ENCODE data around the gene DNAJC8. TPM values are rescaled to one million over a fixed set of nuclear protein-coding genes. Genes with fewer than 3 reads are reported as not detected.

DNAJC8 gene
- polyA plus RNA-seq, 3 donors: 30.6 to 118 (median 113) TPM

DNA sequence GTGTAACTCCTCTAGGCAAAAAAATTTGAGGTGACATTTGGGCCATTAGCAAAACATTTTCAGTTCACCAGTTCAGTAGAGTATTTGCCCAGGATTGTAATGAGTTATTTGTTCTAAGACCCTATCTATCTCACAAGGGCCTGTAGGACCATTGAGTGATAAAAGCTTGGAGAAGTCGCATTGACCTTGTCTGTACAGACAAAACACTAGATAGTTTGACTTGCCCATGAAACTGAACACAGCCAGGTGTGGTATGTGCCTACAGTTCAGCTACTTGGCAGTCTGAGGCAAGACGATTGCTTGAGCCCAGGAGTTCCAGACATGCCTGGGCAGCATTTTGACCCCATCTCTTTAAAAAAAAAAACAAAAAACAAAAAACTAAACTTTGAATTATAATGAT, 6.2 kb upstream of the DNAJC8 start:
- Histone ChIP-seq H3K4me3 (replicated peaks in 1 of 3; ENCODE audit: low read depth in 2 of 3, low read length in 3 of 3) (no peak overlapping the region), H3K9ac (ENCODE audit: insufficient read depth, low read length, poor library complexity, severe bottlenecking) (no peak overlapping the region), H3K36me3 (replicated peaks in 1 of 2; ENCODE audit: control insufficient read depth in 1 of 2, insufficient read depth in 2 of 2, low read length in 2 of 2) (peaks cover 0 to 9% of the 10 kb centered on the region in 2 donors), H3K27ac (ENCODE audit: low read depth in 1 of 2, low read length in 2 of 2) (no peak overlapping the region), H3K9me3 (replicated peaks in 1 of 2; ENCODE audit: control insufficient read depth in 1 of 2, insufficient read depth in 1 of 2, low read length in 2 of 2) (no peaks in the 10 kb centered on the region), H3K4me1 (ENCODE audit: control insufficient read depth in 1 of 2, insufficient read depth in 2 of 2, low read length in 2 of 2) (peaks cover 30 to 32% of the 10 kb centered on the region in 2 donors), H2AFZ (ENCODE audit: insufficient read depth, low read depth, low read length, poor library complexity, severe bottlenecking) (no peak overlapping the region), H4K20me1 (ENCODE audit: insufficient read depth, low read length) (no peaks in the 10 kb centered on the region), H3K79me2 (ENCODE audit: insufficient read depth, low read length) (peaks cover 24% of the 10 kb centered on the region), H3K27me3 (ENCODE audit: control insufficient read depth in 2 of 2, insufficient read depth in 2 of 2, low read length in 2 of 2) (no peaks in the 10 kb centered on the region), H3K4me2 (replicated peaks; ENCODE audit: extremely low read depth, low read length, poor library complexity, severe bottlenecking) (no peak overlapping the region)
- H3K27me3 Mint-ChIP-seq (ENCODE audit: low read depth in 3 of 3): peaks cover 0 to 2% (median 0%) of the 10 kb centered on the region in 3 donors
- WGBS (ENCODE audit: insufficient coverage): 100% methylated on average over 2 of the region's 2 CpGs
- intact Hi-C loops (cut with micrococcal nuclease): no loop called here
- H3K4me3 Mint-ChIP-seq: no peak overlapping the region
- TF ChIP-seq, protein P1, sequence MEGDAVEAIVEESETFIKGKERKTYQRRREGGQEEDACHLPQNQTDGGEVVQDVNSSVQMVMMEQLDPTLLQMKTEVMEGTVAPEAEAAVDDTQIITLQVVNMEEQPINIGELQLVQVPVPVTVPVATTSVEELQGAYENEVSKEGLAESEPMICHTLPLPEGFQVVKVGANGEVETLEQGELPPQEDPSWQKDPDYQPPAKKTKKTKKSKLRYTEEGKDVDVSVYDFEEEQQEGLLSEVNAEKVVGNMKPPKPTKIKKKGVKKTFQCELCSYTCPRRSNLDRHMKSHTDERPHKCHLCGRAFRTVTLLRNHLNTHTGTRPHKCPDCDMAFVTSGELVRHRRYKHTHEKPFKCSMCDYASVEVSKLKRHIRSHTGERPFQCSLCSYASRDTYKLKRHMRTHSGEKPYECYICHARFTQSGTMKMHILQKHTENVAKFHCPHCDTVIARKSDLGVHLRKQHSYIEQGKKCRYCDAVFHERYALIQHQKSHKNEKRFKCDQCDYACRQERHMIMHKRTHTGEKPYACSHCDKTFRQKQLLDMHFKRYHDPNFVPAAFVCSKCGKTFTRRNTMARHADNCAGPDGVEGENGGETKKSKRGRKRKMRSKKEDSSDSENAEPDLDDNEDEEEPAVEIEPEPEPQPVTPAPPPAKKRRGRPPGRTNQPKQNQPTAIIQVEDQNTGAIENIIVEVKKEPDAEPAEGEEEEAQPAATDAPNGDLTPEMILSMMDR (IDR thresholded peaks at IDR 0.05): no peak
- H3K4me1 Mint-ChIP-seq: peaks cover 11% of the 10 kb centered on the region
- H3K36me3 Mint-ChIP-seq: peaks cover 2 to 4% of the 10 kb centered on the region in 2 donors
- no peaks in the 10 kb centered on the region for H3K9me3 Mint-ChIP-seq
- no peak overlapping the region for H3K27ac Mint-ChIP-seq
- no peak for DNase-seq

DNA sequence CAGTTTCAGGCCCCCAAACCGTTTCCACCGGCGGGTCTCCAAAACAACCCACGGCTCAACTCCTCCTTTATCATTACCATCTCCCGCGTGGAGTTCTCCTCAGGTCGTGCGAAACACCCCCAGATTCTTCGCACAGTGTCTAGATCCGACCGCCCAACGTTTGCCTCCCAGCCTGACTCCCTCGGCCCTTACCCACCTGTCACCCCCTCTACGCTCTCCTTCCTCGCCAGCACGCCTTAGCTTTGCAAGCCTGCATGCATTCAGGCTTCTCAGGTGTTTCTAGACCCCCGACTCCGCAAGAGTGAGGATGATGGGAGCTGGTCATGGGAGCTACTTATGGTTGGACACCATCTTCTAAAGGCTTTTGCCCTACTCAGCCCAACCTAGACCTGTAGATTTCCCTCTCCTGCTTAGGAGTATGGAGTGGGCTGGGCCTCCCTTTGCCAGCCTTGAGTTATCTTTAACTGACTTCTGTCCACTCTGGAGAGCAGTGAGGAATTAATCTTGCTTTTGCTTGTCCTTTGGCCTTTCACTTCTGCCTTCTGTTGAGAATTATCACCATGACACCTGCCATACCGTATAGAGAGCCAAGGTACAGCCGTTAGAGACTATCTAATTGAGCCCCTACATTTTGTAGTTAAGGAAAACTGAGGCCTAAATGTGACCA, 4.0 kb upstream of the DNAJC8 start:
- Histone ChIP-seq H3K4me2 (replicated peaks; ENCODE audit: extremely low read depth, low read length, poor library complexity, severe bottlenecking) (peak overlapping the region; percentile 87), H4K20me1 (ENCODE audit: insufficient read depth, low read length) (no peaks in the 10 kb centered on the region), H3K36me3 (replicated peaks in 1 of 2; ENCODE audit: control insufficient read depth in 1 of 2, insufficient read depth in 2 of 2, low read length in 2 of 2) (peaks cover 0 to 9% of the 10 kb centered on the region in 2 donors), H3K4me3 (replicated peaks in 1 of 3; ENCODE audit: low read depth in 2 of 3, low read length in 3 of 3) (peak overlapping the region; percentile 68 to 94 (median 75)), H3K4me1 (ENCODE audit: control insufficient read depth in 1 of 2, insufficient read depth in 2 of 2, low read length in 2 of 2) (peaks cover 33 to 38% of the 10 kb centered on the region in 2 donors), H3K9ac (ENCODE audit: insufficient read depth, low read length, poor library complexity, severe bottlenecking) (peak overlapping the region; percentile 83), H3K79me2 (ENCODE audit: insufficient read depth, low read length) (peaks cover 43% of the 10 kb centered on the region), H3K9me3 (replicated peaks in 1 of 2; ENCODE audit: control insufficient read depth in 1 of 2, insufficient read depth in 1 of 2, low read length in 2 of 2) (no peaks in the 10 kb centered on the region), H2AFZ (ENCODE audit: insufficient read depth, low read depth, low read length, poor library complexity, severe bottlenecking) (peak overlapping the region; percentile 100), H3K27me3 (ENCODE audit: control insufficient read depth in 2 of 2, insufficient read depth in 2 of 2, low read length in 2 of 2) (no peaks in the 10 kb centered on the region), H3K27ac (ENCODE audit: low read depth in 1 of 2, low read length in 2 of 2) (peak overlapping the region in 1 of 2 donors; percentile 86)
- no peak overlapping the region for H3K27ac Mint-ChIP-seq
- H3K9me3 Mint-ChIP-seq: no peaks in the 10 kb centered on the region
- TF ChIP-seq, protein P1 (IDR thresholded peaks at IDR 0.05): no peak
- peaks cover 0 to 1% (median 0%) of the 10 kb centered on the region in 3 donors for H3K27me3 Mint-ChIP-seq (ENCODE audit: low read depth in 3 of 3)
- 0% methylated on average over 9 of the region's 20 CpGs for WGBS (ENCODE audit: insufficient coverage)
- no peak overlapping the region for H3K4me3 Mint-ChIP-seq
- H3K36me3 Mint-ChIP-seq: peaks cover 0 to 2% of the 10 kb centered on the region in 2 donors
- DNase-seq: no peak
- peaks cover 5% of the 10 kb centered on the region for H3K4me1 Mint-ChIP-seq
- intact Hi-C loops (cut with micrococcal nuclease): no loop called here
